HFFc6 (cell line): ENCODE data around the gene HOXA6. TPM values are rescaled to one million over a fixed set of nuclear protein-coding genes. Genes with fewer than 3 reads are reported as not detected.

Experiments used
- DNase-seq: peaks from one replicate; pipeline ENCODE4 v3.0.0-alpha.2; 2018
- H3K27ac Mint-ChIP-seq: 2 replicates; pipeline ENCODE4 v1.8.0; 2020; ENCODE audit warnings: mild to moderate bottlenecking, mixed read lengths
- H3K27me3 Mint-ChIP-seq: 2 replicates; pipeline ENCODE4 v1.8.0; 2021; ENCODE audit warnings: mild to moderate bottlenecking, moderate library complexity, mixed read lengths; ENCODE audit not compliant: insufficient read depth
- H3K36me3 Mint-ChIP-seq: 2 replicates; pipeline ENCODE4 v1.8.0; 2021; ENCODE audit warnings: low read depth, mixed read lengths
- H3K4me1 Mint-ChIP-seq: 2 replicates; pipeline ENCODE4 v1.8.0; 2020; ENCODE audit warnings: low read depth, mixed read lengths
- H3K4me3 Mint-ChIP-seq: 2 replicates; pipeline ENCODE4 v1.8.0; 2020; ENCODE audit warnings: mild to moderate bottlenecking, moderate library complexity, mixed read lengths
- H3K9me3 Mint-ChIP-seq: 2 replicates; pipeline ENCODE4 v1.8.0; 2020; ENCODE audit warnings: mild to moderate bottlenecking, mixed read lengths
- total RNA-seq, 6 experiments: library from RNA; stranded (reverse); fragmentation: NEBNext Ultra II Directional; extraction: Animal tissue kit (Norgen Biotek cat#: 25700); gene quantifications; 2 replicates in 1 of 6; 3 replicates in 5 of 6; pipeline ENCODE4 v1.2.3, GENCODE V29; 2021
- TF ChIP-seq, protein P1 (sequence below): fragments of 200-600 bp; sonication (generic); IDR thresholded peaks from 2 replicates; pipeline ENCODE4 v1.5.0; 2021; ENCODE audit warnings: antibody characterized with exemption, mild to moderate bottlenecking

Gene HOXA6
- total RNA-seq, 6 experiments from 2014 or later = 2.3 to 3.8 (median 2.8) TPM

DNA sequence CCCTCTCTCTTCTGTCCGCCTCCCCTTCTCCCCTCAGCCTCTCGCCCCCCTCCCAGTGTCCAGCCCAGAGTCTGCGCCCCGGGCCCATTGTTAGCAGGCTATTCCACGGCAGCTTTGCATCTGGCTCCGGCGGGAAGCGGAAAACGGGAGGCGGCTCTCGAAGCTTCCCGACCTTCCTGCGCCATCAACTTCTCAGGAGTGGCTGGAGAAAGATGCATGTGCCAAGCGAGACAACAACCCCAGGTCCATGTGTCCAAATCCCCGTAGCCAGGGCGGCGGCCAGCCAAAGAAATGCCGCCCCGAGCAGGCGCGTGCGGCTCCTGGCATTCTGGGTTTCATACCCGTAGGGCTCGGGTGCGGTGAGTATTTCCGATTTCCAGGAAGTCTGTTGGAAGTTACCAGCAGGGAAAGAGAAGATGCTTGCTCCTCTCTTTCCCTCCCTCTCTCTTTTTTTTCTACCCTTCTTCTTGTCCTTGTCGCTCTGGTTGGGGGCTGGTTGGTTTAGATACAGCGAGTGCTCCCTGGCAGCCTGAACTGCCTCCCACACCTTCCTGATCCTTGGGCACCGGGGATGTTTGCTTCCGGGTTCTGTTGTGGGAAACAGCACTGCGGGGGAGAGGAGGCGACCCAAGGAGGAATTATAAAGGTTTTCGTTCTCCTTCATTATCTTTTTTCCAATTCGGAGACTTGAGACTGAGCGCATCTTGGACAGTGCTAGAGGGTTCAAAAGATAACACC is 43.9 kb downstream of the HOXA6 start:
- no peak overlapping the region for H3K27ac Mint-ChIP-seq
- no peaks in the 10 kb centered on the region for H3K9me3 Mint-ChIP-seq
- peaks cover 44% of the 10 kb centered on the region for H3K27me3 Mint-ChIP-seq
- H3K4me3 Mint-ChIP-seq = peak overlapping the region; percentile 29
- DNase-seq = no peak
- TF ChIP-seq, protein P1, sequence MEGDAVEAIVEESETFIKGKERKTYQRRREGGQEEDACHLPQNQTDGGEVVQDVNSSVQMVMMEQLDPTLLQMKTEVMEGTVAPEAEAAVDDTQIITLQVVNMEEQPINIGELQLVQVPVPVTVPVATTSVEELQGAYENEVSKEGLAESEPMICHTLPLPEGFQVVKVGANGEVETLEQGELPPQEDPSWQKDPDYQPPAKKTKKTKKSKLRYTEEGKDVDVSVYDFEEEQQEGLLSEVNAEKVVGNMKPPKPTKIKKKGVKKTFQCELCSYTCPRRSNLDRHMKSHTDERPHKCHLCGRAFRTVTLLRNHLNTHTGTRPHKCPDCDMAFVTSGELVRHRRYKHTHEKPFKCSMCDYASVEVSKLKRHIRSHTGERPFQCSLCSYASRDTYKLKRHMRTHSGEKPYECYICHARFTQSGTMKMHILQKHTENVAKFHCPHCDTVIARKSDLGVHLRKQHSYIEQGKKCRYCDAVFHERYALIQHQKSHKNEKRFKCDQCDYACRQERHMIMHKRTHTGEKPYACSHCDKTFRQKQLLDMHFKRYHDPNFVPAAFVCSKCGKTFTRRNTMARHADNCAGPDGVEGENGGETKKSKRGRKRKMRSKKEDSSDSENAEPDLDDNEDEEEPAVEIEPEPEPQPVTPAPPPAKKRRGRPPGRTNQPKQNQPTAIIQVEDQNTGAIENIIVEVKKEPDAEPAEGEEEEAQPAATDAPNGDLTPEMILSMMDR = no peak
- peaks cover 37% of the 10 kb centered on the region for H3K4me1 Mint-ChIP-seq
- H3K36me3 Mint-ChIP-seq = peaks cover 42% of the 10 kb centered on the region

DNA sequence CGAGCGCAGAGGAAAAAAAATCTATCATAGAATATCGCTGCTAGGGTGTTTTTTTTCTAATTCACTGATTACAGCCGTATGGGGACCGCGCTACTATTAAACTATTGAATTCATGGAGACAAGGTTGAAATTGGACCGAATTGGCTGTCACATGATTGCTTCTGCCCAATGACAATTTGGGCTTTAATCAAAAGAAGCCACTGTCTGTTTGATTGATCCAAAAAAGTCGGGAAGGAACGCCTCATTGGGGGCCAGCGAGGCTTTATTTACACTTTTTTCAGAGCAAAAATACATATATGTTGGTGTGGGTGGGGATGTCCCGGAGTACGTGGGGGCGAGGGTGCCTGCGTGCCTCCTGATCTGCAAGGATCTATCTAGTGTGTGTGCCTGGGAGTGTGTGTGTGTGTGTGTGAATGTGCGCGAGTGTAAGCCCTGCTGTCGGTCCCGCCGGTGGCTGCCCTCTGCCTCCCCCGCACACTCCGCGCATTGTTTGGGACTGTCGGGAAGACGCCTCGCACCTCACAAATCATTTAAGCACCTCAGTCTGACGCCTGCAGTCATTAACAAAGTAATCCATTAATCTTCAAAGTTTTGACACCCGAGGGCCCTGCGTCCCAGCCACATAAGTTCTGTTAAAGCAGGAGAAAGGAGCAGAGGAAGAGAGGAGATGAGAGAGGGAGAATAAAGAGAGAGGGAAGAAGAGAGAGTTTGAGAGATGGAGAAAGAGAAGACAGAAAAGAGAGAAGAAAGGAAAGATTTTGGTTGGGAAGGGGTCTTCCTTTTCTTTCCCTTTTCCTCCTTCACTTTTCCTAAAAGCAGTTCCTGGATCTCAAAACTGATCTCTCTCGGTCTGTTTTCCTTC is 44.8 kb downstream of the HOXA6 start, which contains the start of gene HOXA2:
TSS of gene HOXA2 (minus strand) at position 103 of the 862 bp plus-strand sequence. CDS start 183 bp downstream, outside the sequence.
- H3K27me3 Mint-ChIP-seq = peaks cover 44% of the 10 kb centered on the region
- DNase-seq = no peak
- TF ChIP-seq, protein P1 = no peak
- H3K36me3 Mint-ChIP-seq = peaks cover 43% of the 10 kb centered on the region
- H3K27ac Mint-ChIP-seq = no peak within 1 kb of the TSS
- peaks cover 45% of the 10 kb centered on the region for H3K4me1 Mint-ChIP-seq
- no peaks in the 10 kb centered on the region for H3K9me3 Mint-ChIP-seq
- H3K4me3 Mint-ChIP-seq = peak within 1 kb of the TSS; percentile 29

DNA sequence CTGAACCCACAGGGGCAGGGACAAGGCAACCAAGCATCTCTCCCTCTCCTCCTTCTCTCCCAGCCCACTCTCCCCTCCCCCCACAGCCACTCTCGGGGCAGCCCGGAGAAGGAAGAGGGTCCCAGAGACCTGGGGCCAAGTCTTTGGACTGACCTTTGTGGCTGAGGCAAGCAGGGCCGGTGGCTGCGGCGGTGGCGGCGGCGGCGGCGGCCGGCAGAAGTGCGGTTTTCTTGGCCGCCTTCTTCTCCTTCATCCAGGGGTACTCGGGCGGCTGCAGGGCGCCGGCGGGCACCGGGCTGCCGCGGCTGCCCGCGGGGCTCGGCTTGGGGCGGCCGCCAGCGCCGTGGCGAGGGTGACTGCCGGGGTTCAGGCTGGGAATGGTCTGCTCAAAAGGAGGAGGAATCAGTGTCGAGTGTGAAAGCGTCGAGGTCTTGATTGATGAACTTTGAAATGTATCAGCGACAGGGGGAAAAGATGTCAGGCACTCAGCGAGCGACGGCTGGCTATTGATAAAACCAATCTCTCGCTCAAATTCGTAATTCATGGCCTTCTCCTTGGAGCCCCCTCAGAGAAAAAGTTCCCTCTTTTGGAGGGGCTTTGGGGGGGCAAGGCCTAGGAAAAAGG is 45.5 kb downstream of the HOXA6 start:
- H3K27ac Mint-ChIP-seq = no peak overlapping the region
- no peaks in the 10 kb centered on the region for H3K9me3 Mint-ChIP-seq
- peaks cover 50% of the 10 kb centered on the region for H3K4me1 Mint-ChIP-seq
- DNase-seq = no peak
- H3K36me3 Mint-ChIP-seq = peaks cover 42% of the 10 kb centered on the region
- no peak overlapping the region for H3K4me3 Mint-ChIP-seq
- TF ChIP-seq, protein P1 = no peak
- peaks cover 40% of the 10 kb centered on the region for H3K27me3 Mint-ChIP-seq

DNA sequence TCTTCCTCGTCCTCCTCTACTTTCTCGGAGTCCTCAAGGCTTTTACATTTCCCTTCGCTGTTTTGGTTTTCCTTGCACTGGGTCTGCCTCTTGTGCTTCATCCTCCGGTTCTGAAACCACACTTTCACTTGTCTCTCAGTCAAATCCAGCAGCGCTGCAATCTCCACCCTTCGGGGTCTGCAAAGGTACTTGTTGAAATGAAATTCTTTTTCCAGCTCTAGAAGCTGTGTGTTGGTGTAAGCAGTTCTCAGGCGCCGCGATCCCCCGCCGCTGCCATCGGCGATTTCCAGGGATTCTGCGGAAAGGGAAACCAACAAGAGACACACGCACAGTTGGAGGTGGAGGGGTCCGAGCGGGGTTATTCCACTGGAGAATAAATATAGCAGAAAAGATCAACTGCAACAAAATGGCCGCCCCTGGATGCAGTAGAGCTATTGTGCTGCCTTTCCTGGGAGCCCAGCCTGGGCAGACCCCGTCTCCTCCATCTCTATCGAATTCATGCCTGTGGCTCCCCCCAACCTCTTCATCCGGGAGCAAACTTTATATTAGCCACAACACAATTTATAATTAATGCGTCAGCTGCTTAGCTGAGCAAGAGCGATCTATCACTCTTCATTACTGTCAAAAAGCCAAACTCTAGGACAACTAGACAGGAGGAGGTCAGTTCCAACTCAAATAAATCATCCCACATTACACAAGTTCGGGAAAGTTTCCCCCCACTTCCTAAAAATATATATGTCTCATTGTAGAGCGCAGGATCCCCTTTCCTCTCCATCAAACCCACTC is 46.2 kb downstream of the HOXA6 start:
- Mint-ChIP-seq H3K9me3 (no peaks in the 10 kb centered on the region), H3K27ac (no peak overlapping the region), H3K4me3 (no peak overlapping the region), H3K27me3 (peaks cover 40% of the 10 kb centered on the region), H3K36me3 (peaks cover 43% of the 10 kb centered on the region), H3K4me1 (peaks cover 49% of the 10 kb centered on the region)
- TF ChIP-seq, protein P1 = no peak
- no peak for DNase-seq

DNA sequence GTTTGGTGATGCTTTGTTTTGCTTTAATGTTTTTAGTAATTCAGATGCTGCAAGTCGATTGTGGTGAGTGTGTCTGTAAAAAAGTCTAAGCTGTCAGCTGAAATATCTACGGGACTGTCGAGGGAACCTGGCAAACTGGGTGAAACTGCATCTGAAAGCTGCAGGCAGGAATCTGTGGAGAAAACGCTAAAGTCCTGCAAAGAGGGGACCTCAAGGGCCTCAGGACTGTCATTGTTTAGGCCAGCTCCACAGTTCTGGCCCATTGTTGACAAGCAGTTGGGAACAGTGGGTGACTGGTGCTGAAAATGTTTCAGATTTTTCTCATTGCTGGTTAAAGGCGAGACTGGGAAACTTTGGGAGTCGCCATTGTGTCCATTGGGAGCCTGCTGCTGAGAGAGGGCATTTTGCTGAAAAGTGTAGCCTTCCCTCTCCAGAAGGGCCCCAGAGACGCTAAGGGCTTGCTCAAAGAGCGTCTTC is 46.8 kb downstream of the HOXA6 start:
- TF ChIP-seq, protein P1 = no peak
- Mint-ChIP-seq H3K9me3 (no peaks in the 10 kb centered on the region), H3K27ac (no peak overlapping the region), H3K27me3 (peaks cover 41% of the 10 kb centered on the region), H3K4me3 (no peak overlapping the region), H3K36me3 (peaks cover 43% of the 10 kb centered on the region), H3K4me1 (peaks cover 44% of the 10 kb centered on the region)
- DNase-seq = no peak
